A673 (cell line): ENCODE data around the gene ALDH1A3. TPM values are rescaled to one million over a fixed set of nuclear protein-coding genes. Genes with fewer than 3 reads are reported as not detected.

Experiments
- BruUV-seq: library from RNA; stranded (reverse); fragments of 400-500 nt; replicated peaks from 2 replicates; lab custom pipeline; 2021; lab: Mats Ljungman, UMichigan
- CTCF ChIA-PET: fragments of 300-600 bp; sonication (Branson Sonifier 250); formaldehyde crosslinking; loops from one replicate; lab custom pipeline; 2022; ENCODE audit warnings: antibody characterized with exemption; lab: Charles Lee
- POLR2A ChIA-PET: fragments of 300-600 bp; sonication (Branson Sonifier 250); formaldehyde crosslinking; loops from one replicate; lab custom pipeline; 2022; ENCODE audit warnings: antibody characterized with exemption; ENCODE audit not compliant: low non-redundant PET; lab: Charles Lee
- DNase-seq: peaks from one replicate; pipeline ENCODE4 v3.0.0-alpha.2; 2015; ENCODE audit warnings: low spot score
- H3K27ac ChIP-seq: fragments of 200-600 bp; sonication (generic); 2 replicates; pipeline ENCODE4 v1.5.1; 2016; ENCODE audit warnings: mixed run types, low read depth, mild to moderate bottlenecking, mixed read lengths, antibody characterized with exemption, low read length; ENCODE audit not compliant: poor library complexity, severe bottlenecking
- H3K27me3 ChIP-seq: fragments of 200-600 bp; sonication (generic); replicated peaks from 2 replicates; pipeline ENCODE4 v1.6.1; 2017; ENCODE audit warnings: mixed run types, low read depth, mild to moderate bottlenecking, mixed read lengths, antibody characterized with exemption, low read length; ENCODE audit not compliant: insufficient read depth, poor library complexity
- H3K36me3 ChIP-seq: fragments of 200-600 bp; sonication (generic); 2 replicates; pipeline ENCODE4 v1.6.1; 2016; ENCODE audit warnings: mixed run types, mild to moderate bottlenecking, mixed read lengths, antibody characterized with exemption, low read length; ENCODE audit not compliant: insufficient read depth, poor library complexity, severe bottlenecking
- H3K4me1 ChIP-seq: fragments of 200-600 bp; sonication (generic); 2 replicates; pipeline ENCODE4 v1.6.1; 2017; ENCODE audit warnings: mixed run types, mild to moderate bottlenecking, mixed read lengths, antibody characterized with exemption, low read length; ENCODE audit not compliant: insufficient read depth, poor library complexity, severe bottlenecking
- H3K4me3 ChIP-seq: fragments of 200-600 bp; sonication (generic); 2 replicates; pipeline ENCODE4 v1.5.1; 2016; ENCODE audit warnings: low read depth, mixed run types, mild to moderate bottlenecking, mixed read lengths, low read length; ENCODE audit not compliant: poor library complexity, severe bottlenecking
- H3K9me3 ChIP-seq: fragments of 200-600 bp; sonication (generic); 2 replicates; pipeline ENCODE4 v1.6.1; 2016; ENCODE audit warnings: mixed run types, low read depth, mild to moderate bottlenecking, mixed read lengths, antibody characterized with exemption, low read length; ENCODE audit not compliant: poor library complexity, severe bottlenecking
- EZH2 ChIP-seq: fragments of 200-600 bp; sonication (generic); IDR thresholded peaks from 2 replicates; pipeline ENCODE4 v1.6.1; 2017; ENCODE audit warnings: borderline replicate concordance, low read depth, mild to moderate bottlenecking, mixed read lengths, antibody characterized with exemption, low read length; ENCODE audit not compliant: poor library complexity, severe bottlenecking
- intact Hi-C: fragments of 100-400 bp; cut with micrococcal nuclease; formaldehyde crosslinking; loops from one replicate; pipeline ENCODE4 v1.10.0; 2022; ENCODE audit not compliant: unreplicated experiment
- total RNA-seq: library from RNA; stranded (reverse); gene quantifications from 2 replicates; pipeline ENCODE4 v1.2.3, GENCODE V29; 2021
- TF ChIP-seq, protein P1 (sequence below): fragments of 300-800, 200-600 bp; sonication (generic); conservative IDR thresholded peaks from 2 replicates; pipeline ENCODE4 v1.5.1; 2017; ENCODE audit warnings: low read depth, mild to moderate bottlenecking, antibody characterized with exemption, low read length, moderate library complexity, mixed read lengths

Gene ALDH1A3
- total RNA-seq, 1 experiment from 2014 or later: 0.19 TPM

DNA sequence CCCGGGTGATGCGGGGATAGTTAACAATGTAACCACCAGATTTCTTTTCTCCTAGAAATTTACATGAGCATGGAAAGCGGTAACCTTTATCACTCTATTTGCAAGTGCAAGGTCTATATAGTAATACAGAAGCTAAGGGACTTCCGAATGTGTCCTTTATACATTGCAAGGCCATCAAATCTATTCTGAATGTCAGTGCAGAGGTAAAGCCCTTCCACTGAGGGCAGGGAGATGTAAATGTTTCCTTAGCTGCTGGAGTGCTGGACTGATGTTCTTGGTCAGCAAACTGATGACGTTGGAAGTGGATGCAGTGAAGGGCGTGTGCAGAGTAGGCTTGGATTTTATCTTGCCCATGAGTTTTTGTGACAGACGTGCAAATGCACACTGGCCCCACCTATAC lies 6.2 kb downstream of the ALDH1A3 start:
- CTCF ChIA-PET: no interaction called here

DNA sequence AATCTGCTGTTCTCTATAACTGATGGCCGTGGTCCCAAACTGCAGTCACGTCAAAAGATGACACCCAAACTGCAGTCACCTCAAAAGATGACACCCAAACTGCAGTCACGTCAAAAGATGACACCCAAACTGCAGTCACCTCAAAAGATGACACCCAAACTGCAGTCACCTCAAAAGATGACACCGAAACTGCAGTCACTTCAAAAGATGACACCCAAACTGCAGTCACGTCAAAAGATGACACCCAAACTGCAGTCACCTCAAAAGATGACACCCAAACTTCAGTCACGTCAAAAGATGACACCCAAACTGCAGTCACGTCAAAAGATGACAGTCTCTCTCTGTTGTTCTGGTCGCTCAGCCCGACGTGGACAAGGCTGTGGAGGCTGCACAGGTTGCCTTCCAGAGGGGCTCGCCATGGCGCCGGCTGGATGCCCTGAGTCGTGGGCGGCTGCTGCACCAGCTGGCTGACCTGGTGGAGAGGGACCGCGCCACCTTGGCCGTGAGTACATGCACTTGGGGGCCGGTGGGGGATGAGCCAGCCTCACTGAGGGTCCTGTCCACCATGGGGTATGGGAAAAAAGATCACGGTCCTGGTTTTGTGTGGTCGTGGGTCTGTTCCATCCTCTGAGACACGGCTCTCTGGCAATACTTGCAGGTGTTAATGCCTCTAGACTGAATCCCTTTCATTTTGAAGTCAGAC lies 7.7 kb downstream of the ALDH1A3 start:
- TF ChIP-seq EZH2: no peak
- TF ChIP-seq, protein P1, sequence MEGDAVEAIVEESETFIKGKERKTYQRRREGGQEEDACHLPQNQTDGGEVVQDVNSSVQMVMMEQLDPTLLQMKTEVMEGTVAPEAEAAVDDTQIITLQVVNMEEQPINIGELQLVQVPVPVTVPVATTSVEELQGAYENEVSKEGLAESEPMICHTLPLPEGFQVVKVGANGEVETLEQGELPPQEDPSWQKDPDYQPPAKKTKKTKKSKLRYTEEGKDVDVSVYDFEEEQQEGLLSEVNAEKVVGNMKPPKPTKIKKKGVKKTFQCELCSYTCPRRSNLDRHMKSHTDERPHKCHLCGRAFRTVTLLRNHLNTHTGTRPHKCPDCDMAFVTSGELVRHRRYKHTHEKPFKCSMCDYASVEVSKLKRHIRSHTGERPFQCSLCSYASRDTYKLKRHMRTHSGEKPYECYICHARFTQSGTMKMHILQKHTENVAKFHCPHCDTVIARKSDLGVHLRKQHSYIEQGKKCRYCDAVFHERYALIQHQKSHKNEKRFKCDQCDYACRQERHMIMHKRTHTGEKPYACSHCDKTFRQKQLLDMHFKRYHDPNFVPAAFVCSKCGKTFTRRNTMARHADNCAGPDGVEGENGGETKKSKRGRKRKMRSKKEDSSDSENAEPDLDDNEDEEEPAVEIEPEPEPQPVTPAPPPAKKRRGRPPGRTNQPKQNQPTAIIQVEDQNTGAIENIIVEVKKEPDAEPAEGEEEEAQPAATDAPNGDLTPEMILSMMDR: no peak
- no peaks in the 10 kb centered on the region for H3K4me1 ChIP-seq
- intact Hi-C loops: no loop called here
- H3K4me3 ChIP-seq: no peak overlapping the region
- BruUV-seq: no TSS peak
- no peak for DNase-seq
- ChIA-PET CTCF (no interaction called here), POLR2A (no interaction called here)
- H3K27ac ChIP-seq: no peak overlapping the region
- H3K36me3 ChIP-seq: no peaks in the 10 kb centered on the region
- peaks cover 8% of the 10 kb centered on the region for H3K27me3 ChIP-seq
- H3K9me3 ChIP-seq: no peaks in the 10 kb centered on the region

More for the DNA sequence above, 6.2 kb downstream of the ALDH1A3 start:
- Histone ChIP-seq H3K9me3 (no peaks in the 10 kb centered on the region), H3K27me3 (peaks cover 20% of the 10 kb centered on the region), H3K4me3 (no peak overlapping the region), H3K4me1 (no peaks in the 10 kb centered on the region), H3K36me3 (no peaks in the 10 kb centered on the region), H3K27ac (no peak overlapping the region)
- POLR2A ChIA-PET: no interaction called here
- BruUV-seq: no TSS peak
- no peak for DNase-seq
- TF ChIP-seq EZH2: no peak
- TF ChIP-seq, protein P1: no peak
- intact Hi-C loops: no loop called here

DNA sequence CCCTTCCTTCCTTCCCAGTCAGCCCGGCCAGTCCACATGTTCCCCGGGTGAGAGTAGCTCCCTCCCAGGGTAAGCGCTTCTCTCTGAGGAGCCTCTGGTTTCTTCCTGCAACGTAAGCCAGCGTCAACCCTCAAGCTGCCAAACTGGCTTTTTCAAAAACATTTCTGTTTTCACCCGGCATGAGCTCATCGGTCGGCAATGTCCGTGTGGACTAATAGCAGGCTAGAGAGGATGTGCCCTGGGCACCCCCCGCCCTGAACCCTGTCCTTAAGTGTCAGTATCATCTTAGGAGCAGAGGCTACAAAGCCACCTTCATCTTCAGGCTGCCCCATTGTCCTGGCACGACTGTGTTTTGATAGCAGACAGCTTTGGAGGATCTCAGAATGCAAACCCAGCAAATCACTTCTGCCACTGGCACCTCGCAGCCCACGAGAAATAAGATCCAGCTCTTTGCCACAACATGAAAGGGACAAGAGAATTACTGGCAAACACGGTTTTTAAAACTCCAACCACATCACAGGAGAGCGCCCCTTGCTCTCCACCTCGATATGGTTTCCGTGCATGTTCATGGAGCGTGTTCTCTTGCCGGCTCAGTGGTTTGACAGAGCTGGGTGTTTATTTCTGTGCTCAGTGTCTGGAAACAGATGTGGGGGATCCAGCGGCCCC lies 9.9 kb downstream of the ALDH1A3 start:
- intact Hi-C loops: no loop called here

More for the DNA sequence above, 9.9 kb downstream of the ALDH1A3 start:
- no peak overlapping the region for H3K27ac ChIP-seq
- no peaks in the 10 kb centered on the region for H3K36me3 ChIP-seq
- BruUV-seq: no TSS peak
- ChIA-PET POLR2A (no interaction called here), CTCF (no interaction called here)
- no peaks in the 10 kb centered on the region for H3K9me3 ChIP-seq
- DNase-seq: no peak
- TF ChIP-seq EZH2: no peak
- TF ChIP-seq, protein P1: no peak
- H3K4me3 ChIP-seq: no peak overlapping the region
- H3K27me3 ChIP-seq: no peaks in the 10 kb centered on the region
- H3K4me1 ChIP-seq: no peaks in the 10 kb centered on the region
